GM10266 (cell line): ENCODE data around the gene ASXL3.
A peak's percentile ranks its signal among the peaks of the same experiment; 100 is the strongest.

ENCODE experiments used
- DNase-seq: peaks from one replicate; pipeline ENCODE4 v3.0.0; 2012; ENCODE audit errors: extremely low spot score
- TF ChIP-seq, protein P1 (sequence below): IDR thresholded peaks from 2 replicates; pipeline ENCODE4 v1.5.1; 2012; ENCODE audit warnings: mild to moderate bottlenecking, low read depth; ENCODE audit not compliant: control insufficient read depth, insufficient read depth; ENCODE audit errors: missing control alignments

The ASXL3 gene

DNA sequence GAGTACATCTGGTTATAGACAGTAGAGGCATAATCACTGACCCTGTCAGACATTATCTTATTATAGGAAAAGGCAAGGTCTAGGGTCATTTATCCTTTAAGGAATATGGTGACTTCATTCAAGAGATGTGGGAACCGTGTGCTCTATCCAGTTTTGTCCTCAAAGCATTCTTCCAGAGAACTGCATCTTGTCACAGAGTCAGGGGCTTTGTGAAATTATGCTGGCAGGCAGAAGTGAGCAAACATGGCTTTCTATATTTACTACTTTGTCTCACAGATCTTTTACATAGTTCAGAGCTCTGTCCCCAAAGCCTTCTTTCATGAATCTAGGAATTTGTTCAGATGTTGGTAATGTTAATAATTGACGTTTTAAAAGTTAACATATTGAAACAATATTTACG, 177.4 kb downstream of the ASXL3 start:
- TF ChIP-seq, protein P1, sequence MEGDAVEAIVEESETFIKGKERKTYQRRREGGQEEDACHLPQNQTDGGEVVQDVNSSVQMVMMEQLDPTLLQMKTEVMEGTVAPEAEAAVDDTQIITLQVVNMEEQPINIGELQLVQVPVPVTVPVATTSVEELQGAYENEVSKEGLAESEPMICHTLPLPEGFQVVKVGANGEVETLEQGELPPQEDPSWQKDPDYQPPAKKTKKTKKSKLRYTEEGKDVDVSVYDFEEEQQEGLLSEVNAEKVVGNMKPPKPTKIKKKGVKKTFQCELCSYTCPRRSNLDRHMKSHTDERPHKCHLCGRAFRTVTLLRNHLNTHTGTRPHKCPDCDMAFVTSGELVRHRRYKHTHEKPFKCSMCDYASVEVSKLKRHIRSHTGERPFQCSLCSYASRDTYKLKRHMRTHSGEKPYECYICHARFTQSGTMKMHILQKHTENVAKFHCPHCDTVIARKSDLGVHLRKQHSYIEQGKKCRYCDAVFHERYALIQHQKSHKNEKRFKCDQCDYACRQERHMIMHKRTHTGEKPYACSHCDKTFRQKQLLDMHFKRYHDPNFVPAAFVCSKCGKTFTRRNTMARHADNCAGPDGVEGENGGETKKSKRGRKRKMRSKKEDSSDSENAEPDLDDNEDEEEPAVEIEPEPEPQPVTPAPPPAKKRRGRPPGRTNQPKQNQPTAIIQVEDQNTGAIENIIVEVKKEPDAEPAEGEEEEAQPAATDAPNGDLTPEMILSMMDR: no peak
- no peak for DNase-seq

DNA sequence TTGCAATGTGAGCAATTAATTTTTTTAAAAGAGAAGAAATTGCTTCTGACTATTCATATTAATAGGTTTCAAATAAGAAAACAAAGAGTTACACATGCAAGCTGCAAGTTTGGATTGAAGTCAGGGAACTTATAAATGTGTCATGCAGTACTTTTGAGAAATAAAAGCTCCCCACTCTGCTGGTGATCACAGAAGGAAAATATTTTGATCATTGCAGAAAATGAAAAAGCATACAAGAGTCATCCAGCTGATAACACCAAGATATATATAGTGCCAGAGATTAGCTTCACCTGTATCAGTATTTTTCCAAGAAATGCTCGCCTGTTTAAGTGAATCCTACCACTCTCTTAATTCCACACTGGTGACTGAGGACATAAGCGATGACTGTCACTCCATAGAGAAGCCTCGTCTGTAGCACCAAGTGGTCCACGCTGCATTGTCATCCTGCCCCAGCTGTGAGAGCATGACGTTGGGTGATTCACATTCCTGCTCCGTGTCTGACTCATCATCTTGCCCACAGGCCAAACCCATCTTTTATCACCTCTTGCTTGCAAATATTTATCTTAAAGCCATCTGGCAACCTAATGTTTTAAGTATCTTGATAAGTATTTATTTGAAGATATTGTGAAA, 178.0 kb downstream of the ASXL3 start:
- TF ChIP-seq, protein P1: no peak
- DNase-seq: no peak

GRCh38 chr18:33757037-33757436, 179.0 kb downstream of the ASXL3 start:
- TF ChIP-seq, protein P1: no peak
- DNase-seq: no peak

GRCh38 chr18:33761363-33761762, 183.3 kb downstream of the ASXL3 start:
- TF ChIP-seq, protein P1: peak; percentile 48

DNA sequence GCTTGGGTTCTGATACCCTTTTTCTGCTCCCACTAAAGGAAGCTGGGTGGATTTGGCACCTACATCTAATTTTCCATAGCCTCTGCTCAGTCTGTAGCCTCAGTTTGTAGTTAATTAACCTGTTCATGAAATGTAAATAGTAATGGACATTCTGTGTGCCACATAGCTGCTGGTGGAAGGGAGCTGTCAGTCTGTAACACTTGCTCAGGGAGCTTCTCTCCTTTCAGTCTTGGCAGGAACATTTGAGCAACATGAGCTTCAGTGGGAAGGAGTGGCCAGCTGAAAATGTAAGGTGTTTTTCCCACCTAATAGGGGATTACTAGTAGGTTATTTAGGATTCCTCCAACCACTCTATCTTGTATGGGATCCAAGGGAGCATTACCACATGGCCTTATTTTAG, 203.4 kb downstream of the ASXL3 start:
- DNase-seq: no peak
- TF ChIP-seq, protein P1: no peak

More at GRCh38 chr18:33761363-33761762, 183.3 kb downstream of the ASXL3 start:
- peak; percentile 12 for DNase-seq
